Muscle of leg (tissue), 11 donors: ENCODE measurements around the gene SPTBN1. TPM values are rescaled to one million over a fixed set of nuclear protein-coding genes. Genes with fewer than 3 reads are reported as not detected.

Source experiments
- DNase-seq: peaks from one replicate; pipeline ENCODE4 v3.0.0; 2013
- H3K27ac ChIP-seq: one replicate; pipeline ENCODE4 v1.5.1; 2013; ENCODE audit warnings: mild to moderate bottlenecking, low read length, control low read depth
- H3K27me3 ChIP-seq: one replicate; pipeline ENCODE4 v1.6.1; 2013; ENCODE audit warnings: low read length; ENCODE audit not compliant: control insufficient read depth, insufficient read depth
- H3K36me3 ChIP-seq: one replicate; pipeline ENCODE4 v1.6.1; 2013; ENCODE audit warnings: low read length; ENCODE audit not compliant: control insufficient read depth, insufficient read depth
- H3K4me1 ChIP-seq: one replicate; pipeline ENCODE4 v1.6.1; 2013; ENCODE audit warnings: low read length; ENCODE audit not compliant: control insufficient read depth, insufficient read depth
- H3K4me3 ChIP-seq: one replicate; pipeline ENCODE4 v1.5.1; 2013; ENCODE audit warnings: low read length, control low read depth
- H3K9me3 ChIP-seq: replicated peaks from 2 replicates; pipeline ENCODE4 v1.6.1; 2013; ENCODE audit warnings: low read depth, low read length; ENCODE audit not compliant: control insufficient read depth
- WGBS: methylation state at CpG from one replicate; pipeline ENCODE4 v1.1.5; 2013; ENCODE audit warnings: missing lambda C conversion rate; ENCODE audit not compliant: insufficient coverage; 5-methylcytosine and 5-hydroxymethylcytosine counted together
- polyA plus RNA-seq, 8 donors: library from polyadenylated mRNA; unstranded; fragments of 120-200 nt; gene quantifications; one replicate each; pipeline versions ENCODE4 v1.2.1 to v1.2.3, GENCODE V29; 2013; ENCODE audit warnings: inconsistent platforms in 1 of 8, low replicate concordance in 1 of 8; ENCODE audit not compliant: insufficient read length in 8 of 8, insufficient read depth in 1 of 8
- total RNA-seq: library from RNA; stranded (reverse); fragments of 120-200 nt; gene quantifications from one replicate; pipeline ENCODE4 v1.2.4, GENCODE V29; 2013

The SPTBN1 gene
- total and polyA plus RNA-seq, 9 donors = 228 to 333 (median 273) TPM

DNA sequence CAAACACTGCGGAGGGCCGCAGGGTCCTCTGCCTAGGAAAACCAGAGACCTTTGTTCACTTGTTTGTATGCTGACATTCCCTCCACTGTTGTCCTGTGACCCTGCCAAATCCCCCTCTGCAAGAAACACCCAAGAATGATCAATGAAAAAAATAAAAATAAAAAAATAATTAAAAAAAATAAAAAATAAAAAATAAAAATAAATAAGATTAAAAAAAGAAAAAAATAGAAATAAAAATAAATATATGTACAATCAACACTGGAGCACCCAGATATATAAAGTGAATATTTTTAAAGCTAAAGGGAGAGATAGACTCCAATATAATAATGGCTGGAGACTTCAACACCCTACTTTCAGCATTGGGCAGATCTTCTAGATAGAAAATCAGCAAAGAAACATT lies 243.5 kb downstream of the SPTBN1 start:
- Histone ChIP-seq H3K9me3 (no peaks in the 10 kb centered on the region), H3K4me3 (no peak overlapping the region), H3K27me3 (no peaks in the 10 kb centered on the region), H3K27ac (no peak overlapping the region), H3K4me1 (no peaks in the 10 kb centered on the region), H3K36me3 (no peaks in the 10 kb centered on the region)
- no CpG with 5 or more reads among the region's 2 CpGs for WGBS
- DNase-seq = no peak

DNA sequence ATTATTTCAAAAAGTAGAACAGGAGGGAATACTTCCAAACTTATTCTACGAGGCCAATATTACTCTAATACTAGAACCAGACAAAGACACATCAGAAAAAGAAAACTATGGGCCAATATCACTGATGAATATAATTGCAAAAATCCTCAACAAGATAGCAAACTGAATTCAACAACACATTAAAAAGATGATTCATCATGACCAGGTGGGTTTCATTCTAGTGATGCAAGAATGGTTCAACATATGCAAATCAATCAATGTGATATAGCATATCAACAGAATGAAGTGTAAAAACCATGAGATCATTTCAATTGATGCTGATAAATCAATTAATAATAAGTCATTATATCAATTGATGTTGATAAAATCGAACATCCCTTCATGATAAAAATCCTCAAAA lies 244.9 kb downstream of the SPTBN1 start:
- Histone ChIP-seq H3K4me3 (no peak overlapping the region), H3K36me3 (no peaks in the 10 kb centered on the region), H3K9me3 (no peaks in the 10 kb centered on the region), H3K27me3 (no peaks in the 10 kb centered on the region), H3K4me1 (no peaks in the 10 kb centered on the region), H3K27ac (no peak overlapping the region)
- DNase-seq = no peak
- no CpG with 5 or more reads among the region's 2 CpGs for WGBS

DNA sequence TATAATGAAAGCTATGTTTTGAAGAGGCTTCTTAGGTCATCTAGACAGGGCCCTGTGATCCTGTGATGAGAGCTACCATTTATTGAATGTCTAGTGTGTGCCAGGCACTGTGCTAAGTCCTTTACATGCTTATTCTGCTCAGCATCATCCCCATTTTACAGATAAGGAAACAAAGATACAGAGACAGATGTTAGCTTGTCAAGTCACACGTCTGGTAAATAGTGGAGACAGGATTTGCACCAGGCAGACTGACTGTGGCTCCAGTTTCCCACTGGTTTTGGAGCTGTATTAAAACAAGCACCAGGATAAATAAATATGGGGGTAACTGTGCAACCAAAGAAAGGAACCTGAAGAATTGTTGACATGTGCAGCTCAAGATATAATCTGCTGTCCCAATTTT lies 248.1 kb downstream of the SPTBN1 start:
- no peak overlapping the region for H3K27ac ChIP-seq
- WGBS = 100% methylated on average over 1 of the region's 1 CpG
- no peak for DNase-seq

GRCh38 chr2:54704688-54705605 lies 248.8 kb downstream of the SPTBN1 start:
- WGBS = no CpG with 5 or more reads among the region's 3 CpGs
- Histone ChIP-seq H3K27me3 (peaks cover 10% of the 10 kb centered on the region), H3K27ac (no peak overlapping the region), H3K36me3 (no peaks in the 10 kb centered on the region), H3K4me1 (peaks cover 9% of the 10 kb centered on the region), H3K4me3 (no peak overlapping the region), H3K9me3 (no peaks in the 10 kb centered on the region)
- DNase-seq = peak; percentile 87

More for the DNA sequence above, 248.1 kb downstream of the SPTBN1 start:
- peaks cover 9% of the 10 kb centered on the region for H3K27me3 ChIP-seq
- H3K4me3 ChIP-seq = no peak overlapping the region
- peaks cover 8% of the 10 kb centered on the region for H3K4me1 ChIP-seq
- H3K9me3 ChIP-seq = no peaks in the 10 kb centered on the region
- H3K36me3 ChIP-seq = no peaks in the 10 kb centered on the region

GRCh38 chr2:54706622-54707021 lies 250.5 kb downstream of the SPTBN1 start:
- H3K27me3 ChIP-seq = peaks cover 10% of the 10 kb centered on the region
- H3K4me1 ChIP-seq = peaks cover 9% of the 10 kb centered on the region
- WGBS = no CpG with 5 or more reads among the region's 1 CpG
- H3K36me3 ChIP-seq = no peaks in the 10 kb centered on the region
- no peaks in the 10 kb centered on the region for H3K9me3 ChIP-seq
- no peak overlapping the region for H3K27ac ChIP-seq
- H3K4me3 ChIP-seq = no peak overlapping the region
- no peak for DNase-seq

DNA sequence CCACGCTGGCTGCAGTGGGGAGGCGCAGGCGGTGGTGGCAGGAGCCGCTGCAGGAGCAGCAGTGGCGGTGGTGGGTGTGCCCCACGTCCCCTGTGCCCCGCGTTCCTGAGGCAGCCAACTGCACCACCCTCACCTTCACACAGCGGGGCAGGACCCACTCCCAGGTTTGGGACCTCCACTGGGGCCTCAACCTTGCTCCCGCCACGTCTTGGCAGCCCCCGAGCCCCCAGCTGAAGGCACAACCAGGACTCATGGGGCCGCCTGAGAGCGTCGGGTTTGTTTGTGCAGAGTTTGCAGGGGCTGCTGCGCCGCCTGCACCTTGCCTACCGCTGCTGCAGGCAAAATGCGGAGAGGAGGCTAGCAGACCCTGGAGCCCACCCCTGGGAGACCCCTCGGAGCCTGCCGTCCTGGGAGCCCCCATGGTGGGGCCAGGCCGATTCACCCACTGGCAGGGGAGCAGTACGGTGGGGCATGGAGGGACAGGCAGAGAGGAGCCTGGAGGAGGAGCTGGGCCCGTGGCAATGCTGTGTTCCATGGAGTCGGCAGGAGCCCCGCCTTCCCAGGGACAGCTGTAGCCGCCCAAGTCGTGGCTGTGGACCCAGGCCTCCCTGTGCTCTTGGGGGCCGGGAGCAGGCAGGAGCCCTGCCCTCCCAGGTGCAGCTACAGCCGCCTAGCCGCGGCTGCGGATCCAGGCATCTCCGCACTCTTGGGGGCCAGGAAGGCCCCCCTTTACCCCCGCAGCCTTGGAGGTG lies 252.6 kb downstream of the SPTBN1 start:
- peak overlapping the region; percentile 49 for H3K4me3 ChIP-seq
- H3K27ac ChIP-seq = no peak overlapping the region
- 11% methylated on average over 30 of the region's 35 CpGs for WGBS
- no peaks in the 10 kb centered on the region for H3K36me3 ChIP-seq
- peaks cover 10% of the 10 kb centered on the region for H3K27me3 ChIP-seq
- peaks cover 9% of the 10 kb centered on the region for H3K4me1 ChIP-seq
- no peaks in the 10 kb centered on the region for H3K9me3 ChIP-seq
- peak; percentile 68 for DNase-seq

DNA sequence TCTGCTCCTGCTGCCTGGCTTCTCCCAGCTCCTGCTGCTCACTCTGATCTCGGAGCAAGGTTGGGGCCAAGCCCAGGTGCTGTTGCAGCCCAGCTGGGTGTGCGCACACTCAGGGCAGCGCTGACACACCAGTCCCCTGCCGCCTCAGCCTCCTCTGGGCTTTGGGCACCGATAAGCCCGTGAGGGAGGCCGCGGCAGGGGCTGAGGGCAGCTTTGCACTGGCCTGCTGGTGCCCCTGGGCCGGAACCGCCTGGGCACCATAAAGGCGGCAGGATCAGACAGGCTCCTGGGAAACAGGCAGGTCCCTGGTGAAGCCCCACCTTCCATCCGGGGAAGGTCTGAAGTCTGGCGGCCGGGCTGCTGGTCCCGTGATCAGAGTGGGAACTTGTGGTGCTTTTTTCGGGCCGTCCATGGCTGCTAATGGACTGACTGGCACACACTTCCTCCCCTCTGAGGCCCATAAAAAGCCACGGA lies 253.2 kb downstream of the SPTBN1 start:
- no peaks in the 10 kb centered on the region for H3K9me3 ChIP-seq
- H3K4me3 ChIP-seq = peak overlapping the region; percentile 49
- DNase-seq = no peak
- WGBS = 18% methylated on average over 12 of the region's 18 CpGs
- peaks cover 10% of the 10 kb centered on the region for H3K27me3 ChIP-seq
- peaks cover 9% of the 10 kb centered on the region for H3K4me1 ChIP-seq
- no peaks in the 10 kb centered on the region for H3K36me3 ChIP-seq
- H3K27ac ChIP-seq = no peak overlapping the region

DNA sequence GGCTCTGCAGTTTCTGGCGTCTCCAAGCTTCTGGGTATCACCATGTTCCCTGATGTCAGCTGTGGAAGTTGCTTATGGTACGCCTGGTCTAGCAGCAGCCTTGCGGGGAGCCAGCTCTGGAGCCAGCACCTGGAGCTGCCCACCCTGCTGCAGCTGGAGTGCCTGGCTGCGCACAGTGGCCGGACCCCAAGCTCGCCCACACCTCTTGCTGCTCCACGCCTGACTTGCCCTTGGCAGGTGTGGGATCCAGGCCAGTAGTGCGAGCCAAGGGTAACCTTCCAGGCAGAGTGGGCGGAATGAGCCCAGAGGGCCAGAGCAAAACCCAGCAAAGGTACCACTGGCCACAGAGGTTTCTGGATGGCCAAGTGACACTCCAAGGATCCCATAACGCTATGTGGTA lies 254.1 kb downstream of the SPTBN1 start:
- Histone ChIP-seq H3K27ac (no peak overlapping the region), H3K36me3 (no peaks in the 10 kb centered on the region), H3K4me3 (no peak overlapping the region), H3K9me3 (no peaks in the 10 kb centered on the region), H3K27me3 (peaks cover 10% of the 10 kb centered on the region), H3K4me1 (peaks cover 9% of the 10 kb centered on the region)
- DNase-seq = no peak
- WGBS = 86% methylated on average over 8 of the region's 10 CpGs

GRCh38 chr2:54712516-54712915 lies 256.4 kb downstream of the SPTBN1 start:
- no peak overlapping the region for H3K4me3 ChIP-seq
- WGBS = no CpG with 5 or more reads among the region's 6 CpGs
- no peak overlapping the region for H3K27ac ChIP-seq
- DNase-seq = no peak
- peaks cover 9% of the 10 kb centered on the region for H3K4me1 ChIP-seq
- no peaks in the 10 kb centered on the region for H3K36me3 ChIP-seq
- H3K9me3 ChIP-seq = no peaks in the 10 kb centered on the region
- peaks cover 10% of the 10 kb centered on the region for H3K27me3 ChIP-seq

- WGBS = 60% methylated on average over 1 of the region's 4 CpGs
- Histone ChIP-seq H3K4me3 (no peak overlapping the region), H3K27ac (no peak overlapping the region), H3K4me1 (no peaks in the 10 kb centered on the region), H3K27me3 (no peaks in the 10 kb centered on the region), H3K36me3 (no peaks in the 10 kb centered on the region), H3K9me3 (no peaks in the 10 kb centered on the region)
- DNase-seq = no peak
Measured at GRCh38 chr2:54714996-54715395, 258.9 kb downstream of the SPTBN1 start.
